Mammary epithelial cell (primary cell): ENCODE results near the gene NID2.

Experiments used
- CTCF ChIP-seq, 2 donors: IDR thresholded peaks in 1 of 2; conservative IDR thresholded peaks in 1 of 2; 2 replicates each; pipeline ENCODE4 v1.5.1; 2011 to 2012; ENCODE audit warnings: inconsistent platforms in 2 of 2, low read length in 2 of 2, mild to moderate bottlenecking in 2 of 2, control low read depth in 1 of 2, low read depth in 1 of 2; ENCODE audit not compliant: insufficient read depth in 1 of 2; ENCODE audit errors: extremely low read depth in 1 of 2
- EZH2 ChIP-seq: IDR thresholded peaks from 2 replicates; pipeline ENCODE4 v1.6.1; 2012; ENCODE audit warnings: low read length, inconsistent platforms, borderline replicate concordance

- TF ChIP-seq CTCF (conservative IDR thresholded peaks at IDR 0.05 in 1 of 2, IDR thresholded peaks at IDR 0.05 in 1 of 2; ENCODE audit: extremely low read depth in 1 of 2, insufficient read depth in 1 of 2, low read depth in 1 of 2, low read length in 2 of 2) (no peak), EZH2 (no peak)
Observed at GRCh38 chr14:52078095-52078531, 9.3 kb upstream of the NID2 start.
